SK-N-SH treated with all-trans-retinoic acid at 6 μM for 48 hours (cell line): Measurements from ENCODE around the gene TAAR6.

Experiments used
- ATAC-seq: fragments of 200-7000 bp; cut with Tn5 transposase; 3 replicates; pipeline ENCODE4 v1.9.1; 2020; ENCODE audit warnings: mild to moderate bottlenecking, moderate library complexity
- ARNTL ChIP-seq: fragments of 450-650 bp; formaldehyde crosslinking; IDR thresholded peaks from 2 replicates; pipeline ENCODE4 v1.5.0; 2020; ENCODE audit warnings: low read depth, mild to moderate bottlenecking, moderate library complexity, borderline replicate concordance
- BACH2 ChIP-seq: fragments of 250-450 bp; sonication (Bioruptor Pico); IDR thresholded peaks from 2 replicates; pipeline ENCODE4 v1.9.0; 2021; ENCODE audit warnings: mild to moderate bottlenecking, borderline replicate concordance
- CSDC2 ChIP-seq: fragments of 250-450 bp; sonication (Bioruptor Pico); IDR thresholded peaks from 2 replicates; pipeline ENCODE4 v1.5.0; 2020; ENCODE audit warnings: mild to moderate bottlenecking, moderate library complexity
- GLIS3 ChIP-seq: fragments of 250-450 bp; sonication (Bioruptor Pico); IDR thresholded peaks from 2 replicates; pipeline ENCODE4 v1.5.0; 2020; ENCODE audit warnings: mild to moderate bottlenecking, moderate library complexity
- OSR1 ChIP-seq: fragments of 250-450 bp; sonication (Bioruptor Pico); IDR thresholded peaks from 2 replicates; pipeline ENCODE4 v1.8.0; 2022; ENCODE audit warnings: moderate library complexity, mild to moderate bottlenecking, inconsistent platforms
- PATZ1 ChIP-seq: fragments of 250-450 bp; sonication (Bioruptor Pico); IDR thresholded peaks from 2 replicates; pipeline ENCODE4 v1.8.0; 2020; ENCODE audit warnings: mild to moderate bottlenecking, moderate library complexity, borderline replicate concordance
- POU6F1 ChIP-seq: fragments of 250-450 bp; sonication (Bioruptor Pico); IDR thresholded peaks from 2 replicates; pipeline ENCODE4 v1.8.0; 2021; ENCODE audit warnings: low read depth, mild to moderate bottlenecking, moderate library complexity, borderline replicate concordance
- RARB ChIP-seq: fragments of 250-450 bp; sonication (Bioruptor Pico); IDR thresholded peaks from 2 replicates; pipeline ENCODE4 v1.8.0; 2021; ENCODE audit warnings: mild to moderate bottlenecking, moderate library complexity
- SNAI2 ChIP-seq: fragments of 250-450 bp; sonication (Bioruptor Pico); IDR thresholded peaks from 2 replicates; pipeline ENCODE4 v1.5.0; 2020; ENCODE audit warnings: mild to moderate bottlenecking, moderate library complexity
- ZFP3 ChIP-seq: fragments of 250-450 bp; sonication (Bioruptor Pico); IDR thresholded peaks from 2 replicates; pipeline ENCODE4 v1.5.0; 2020; ENCODE audit warnings: mild to moderate bottlenecking, moderate library complexity
- ZNF565 ChIP-seq: fragments of 450-650 bp; formaldehyde crosslinking; conservative IDR thresholded peaks from 2 replicates; pipeline ENCODE4 v1.5.0; 2020; ENCODE audit warnings: low read depth, mild to moderate bottlenecking, moderate library complexity
- ZNF8 ChIP-seq: fragments of 450-650 bp; formaldehyde crosslinking; IDR thresholded peaks from 2 replicates; pipeline ENCODE4 v1.5.0; 2020; ENCODE audit warnings: mild to moderate bottlenecking, moderate library complexity

TAAR6 gene

GRCh38 chr6:132614554-132614953 is 44.4 kb downstream of the TAAR6 start:
- TF ChIP-seq OSR1 (no peak), PATZ1 (CRISPR knock-in tag) (no peak), POU6F1 (no peak), ZNF8 (CRISPR knock-in tag) (no peak), RARB (CRISPR knock-in tag) (no peak), SNAI2 (CRISPR knock-in tag) (no peak), ARNTL (CRISPR knock-in tag) (no peak)
- no peak for ATAC-seq

- TF ChIP-seq CSDC2 (CRISPR knock-in tag) (no peak), ZNF565 (CRISPR knock-in tag) (no peak), ZFP3 (CRISPR knock-in tag) (no peak), BACH2 (CRISPR knock-in tag) (no peak), GLIS3 (CRISPR knock-in tag) (no peak), ZNF8 (CRISPR knock-in tag) (no peak)
- TF ChIP-seq, all 23 proteins: peak for 0
- no peak for ATAC-seq
Observed at GRCh38 chr6:132616677-132617076, 46.6 kb downstream of the TAAR6 start.
